MCF 10A (cell line): ENCODE measurements around the gene ARFGAP3. TPM values are rescaled to one million over a fixed set of nuclear protein-coding genes. Genes with fewer than 3 reads are reported as not detected.
"Not testable (repeated sequence)": the region's sequence is repeated elsewhere in the genome, so short reads cannot be mapped to it uniquely, and the experiment has no call there.

Experiments used
- BruUV-seq: library from RNA; stranded (reverse); fragments of 400-500 nt; replicated peaks from 2 replicates; lab custom pipeline; 2021; lab: Mats Ljungman, UMichigan
- CTCF ChIA-PET: fragments of 300-600 bp; sonication (Branson Sonifier 250); formaldehyde crosslinking; extraction: SDS; loops from one replicate; lab custom pipeline; 2021; ENCODE audit warnings: antibody characterized with exemption, inconsistent platforms; lab: Yijun Ruan, JAX
- POLR2A ChIA-PET: fragments of 300-600, 350-650 bp; sonication (Branson Sonifier 250); formaldehyde crosslinking; extraction: SDS; loops from one replicate; lab custom pipeline; 2020; ENCODE audit warnings: antibody characterized with exemption, inconsistent platforms; lab: Yijun Ruan, JAX
- DNase-seq: peaks from one replicate; pipeline ENCODE4 v3.0.0-alpha.2; 2018; ENCODE audit not compliant: unreplicated experiment
- H3K27ac Mint-ChIP-seq: one replicate; pipeline ENCODE4 v1.8.0; 2022; ENCODE audit warnings: mild to moderate bottlenecking, low read depth, mixed read lengths; ENCODE audit not compliant: unreplicated experiment
- H3K27me3 Mint-ChIP-seq: one replicate; pipeline ENCODE4 v1.8.0; 2022; ENCODE audit warnings: mixed read lengths; ENCODE audit not compliant: insufficient read depth, unreplicated experiment
- H3K36me3 Mint-ChIP-seq: one replicate; pipeline ENCODE4 v1.8.0; 2022; ENCODE audit warnings: mild to moderate bottlenecking, moderate library complexity, mixed read lengths; ENCODE audit not compliant: insufficient read depth, unreplicated experiment
- H3K4me1 Mint-ChIP-seq: one replicate; pipeline ENCODE4 v1.8.0; 2022; ENCODE audit warnings: mixed read lengths; ENCODE audit not compliant: insufficient read depth, unreplicated experiment
- H3K4me3 Mint-ChIP-seq: one replicate; pipeline ENCODE4 v1.8.0; 2022; ENCODE audit warnings: mild to moderate bottlenecking, moderate library complexity, mixed read lengths; ENCODE audit not compliant: unreplicated experiment
- H3K9me3 Mint-ChIP-seq: one replicate; pipeline ENCODE4 v1.8.0; 2022; ENCODE audit warnings: mixed read lengths; ENCODE audit not compliant: unreplicated experiment
- intact Hi-C: fragments of 100-400 bp; cut with micrococcal nuclease; formaldehyde crosslinking; loops from 2 replicates; pipeline ENCODE4 v1.14.1; 2022
- total RNA-seq: library from RNA; stranded (reverse); gene quantifications from 2 replicates; pipeline ENCODE4 v1.2.3, GENCODE V29; 2022
- TF ChIP-seq, protein P1 (sequence below): fragments of 200-600 bp; IDR thresholded peaks from one replicate; pipeline ENCODE4 v1.8.0; 2022; ENCODE audit warnings: antibody characterized with exemption, mild to moderate bottlenecking; ENCODE audit not compliant: unreplicated experiment

Gene ARFGAP3
- total RNA-seq, 1 experiment from 2014 or later = 67.1 TPM

DNA sequence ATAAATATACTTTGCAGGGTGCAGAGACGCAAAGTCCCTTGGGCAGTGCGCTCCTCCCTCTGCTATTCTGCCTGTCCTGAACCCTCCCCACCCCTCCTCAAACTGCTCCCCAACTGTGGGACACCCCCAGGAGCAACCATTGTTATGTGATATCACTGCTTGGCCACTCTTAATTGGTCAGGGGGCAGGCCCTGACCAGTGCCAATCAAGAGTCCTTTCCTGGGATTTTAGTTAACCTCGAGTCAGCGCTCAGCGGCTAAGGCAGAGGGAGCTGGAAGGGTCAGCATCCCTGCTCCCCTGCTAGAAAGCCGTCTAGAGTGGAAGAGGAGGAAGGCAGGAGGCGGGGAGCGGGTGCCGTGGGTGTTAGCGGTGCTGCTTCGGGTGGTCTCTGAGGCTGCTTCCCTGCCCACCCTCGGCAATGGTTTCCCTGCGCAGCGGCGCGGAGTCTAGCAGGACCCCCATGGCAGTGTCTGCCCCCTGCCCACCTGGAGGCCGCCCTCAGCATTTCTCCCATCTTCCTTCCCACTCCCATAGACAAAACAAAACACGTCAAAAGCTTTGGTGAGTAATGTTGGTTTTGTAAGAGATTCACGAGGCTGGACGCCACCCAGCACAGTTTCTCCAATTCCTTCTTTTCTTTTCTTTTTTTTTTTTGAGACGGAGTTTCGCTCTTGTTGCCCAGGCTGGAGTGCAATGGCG is 98.0 kb downstream of the ARFGAP3 start:
- Mint-ChIP-seq H3K36me3 (no peaks in the 10 kb centered on the region), H3K9me3 (no peaks in the 10 kb centered on the region), H3K4me3 (no peak overlapping the region), H3K27ac (peak overlapping the region; percentile 76), H3K27me3 (no peaks in the 10 kb centered on the region), H3K4me1 (peaks cover 22% of the 10 kb centered on the region)
- intact Hi-C loops = no loop called here
- DNase-seq = peak; percentile 82
- POLR2A ChIA-PET = interaction anchor here (0.6 to 1.2 kb wide), 3 partner anchors 12 to 248 kb away, joined by 3 to 5 read pairs (median 4); no protein-coding TSS in a partner anchor
- CTCF ChIA-PET = no interaction called here
- BruUV-seq = no TSS peak
- TF ChIP-seq, protein P1, sequence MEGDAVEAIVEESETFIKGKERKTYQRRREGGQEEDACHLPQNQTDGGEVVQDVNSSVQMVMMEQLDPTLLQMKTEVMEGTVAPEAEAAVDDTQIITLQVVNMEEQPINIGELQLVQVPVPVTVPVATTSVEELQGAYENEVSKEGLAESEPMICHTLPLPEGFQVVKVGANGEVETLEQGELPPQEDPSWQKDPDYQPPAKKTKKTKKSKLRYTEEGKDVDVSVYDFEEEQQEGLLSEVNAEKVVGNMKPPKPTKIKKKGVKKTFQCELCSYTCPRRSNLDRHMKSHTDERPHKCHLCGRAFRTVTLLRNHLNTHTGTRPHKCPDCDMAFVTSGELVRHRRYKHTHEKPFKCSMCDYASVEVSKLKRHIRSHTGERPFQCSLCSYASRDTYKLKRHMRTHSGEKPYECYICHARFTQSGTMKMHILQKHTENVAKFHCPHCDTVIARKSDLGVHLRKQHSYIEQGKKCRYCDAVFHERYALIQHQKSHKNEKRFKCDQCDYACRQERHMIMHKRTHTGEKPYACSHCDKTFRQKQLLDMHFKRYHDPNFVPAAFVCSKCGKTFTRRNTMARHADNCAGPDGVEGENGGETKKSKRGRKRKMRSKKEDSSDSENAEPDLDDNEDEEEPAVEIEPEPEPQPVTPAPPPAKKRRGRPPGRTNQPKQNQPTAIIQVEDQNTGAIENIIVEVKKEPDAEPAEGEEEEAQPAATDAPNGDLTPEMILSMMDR = no peak

DNA sequence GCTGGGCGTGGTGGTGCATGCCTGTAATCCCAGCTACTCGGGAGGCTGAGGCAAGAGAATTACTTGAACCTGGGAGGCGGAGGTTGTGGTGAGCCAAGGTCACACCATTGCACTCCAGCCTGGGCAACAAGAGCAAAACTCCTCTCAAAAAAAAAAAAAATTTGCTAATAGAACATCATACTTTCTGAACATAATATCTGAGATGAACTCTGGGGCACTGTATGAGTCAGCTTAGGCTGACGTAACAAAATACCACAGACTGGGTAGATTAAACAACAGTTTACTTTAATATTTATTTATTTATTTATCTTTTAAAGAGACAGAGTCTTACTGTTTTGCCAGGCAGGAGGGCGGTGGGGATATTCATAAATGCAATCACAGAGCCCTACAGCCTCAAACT is 101.5 kb downstream of the ARFGAP3 start:
- BruUV-seq, intact Hi-C loops, H3K27me3 Mint-ChIP-seq, H3K9me3 Mint-ChIP-seq, H3K36me3 Mint-ChIP-seq, H3K4me3 Mint-ChIP-seq: not testable (repeated sequence)
- Mint-ChIP-seq H3K27ac (peak overlapping the region; percentile 59), H3K4me1 (peaks cover 22% of the 10 kb centered on the region)
- ChIA-PET CTCF (interaction anchor here (0.7 kb wide), 1 partner anchor 88 kb away, joined by 3 read pairs; no protein-coding TSS in a partner anchor), POLR2A (interaction anchor here (0.5 to 2.8 kb wide), 14 partner anchors 10 to 219 kb away, joined by 3 to 41 read pairs (median 4); partner anchors contain the start of gene POLDIP3)
- peak; percentile 93 for DNase-seq

DNA sequence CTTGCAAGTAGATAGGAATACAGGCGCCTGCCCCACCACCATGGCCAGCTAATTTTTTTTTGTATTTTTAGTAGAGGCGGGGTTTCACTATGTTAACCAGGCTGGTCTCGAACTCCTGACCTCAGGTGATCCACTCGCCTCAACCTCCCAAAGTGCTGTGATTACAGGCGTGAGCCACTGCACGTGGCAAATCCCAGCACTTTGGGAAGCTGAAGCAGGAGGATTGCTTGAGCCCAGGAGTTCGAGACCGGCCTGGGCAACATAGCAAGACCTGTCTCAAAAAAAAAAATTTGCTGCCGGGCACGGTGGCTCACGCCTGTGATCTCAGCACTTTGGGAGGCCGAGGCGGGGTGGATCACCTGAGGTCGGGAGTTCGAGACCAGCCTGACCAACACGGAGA is 102.0 kb downstream of the ARFGAP3 start:
- H3K9me3 Mint-ChIP-seq = not testable (repeated sequence)
- CTCF ChIA-PET = interaction anchor here (0.6 kb wide), 1 partner anchor 256 kb away, joined by 3 read pairs; no protein-coding TSS in a partner anchor

DNA sequence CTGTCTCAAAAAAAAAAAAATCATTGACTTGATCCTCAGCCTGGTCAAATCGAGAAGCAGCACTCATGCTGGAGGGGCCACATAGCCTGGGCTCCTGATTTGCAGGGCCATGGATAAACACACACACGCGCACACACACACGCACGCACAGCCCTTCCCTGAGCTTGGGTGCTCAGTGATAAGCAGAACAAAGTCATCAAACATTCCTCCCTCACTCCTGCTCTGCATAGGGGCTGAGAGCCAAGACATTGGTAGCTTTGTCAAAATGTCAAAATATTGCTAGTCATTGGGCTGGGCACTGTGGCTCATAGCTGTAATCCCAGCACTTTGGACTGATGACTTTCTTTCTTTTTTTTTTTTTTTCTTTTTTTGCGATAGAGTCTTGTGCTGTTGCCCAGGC is 102.4 kb downstream of the ARFGAP3 start:
- ChIA-PET CTCF (interaction anchor here (0.6 kb wide), 3 partner anchors 10 to 256 kb away, joined by 3 to 4 read pairs (median 3); no protein-coding TSS in a partner anchor), POLR2A (interaction anchor here (0.6 to 2.8 kb wide), 11 partner anchors 9 to 650 kb away, joined by 3 to 41 read pairs (median 7); partner anchors contain the start of genes CYB5R3 and POLDIP3)
- intact Hi-C loops = loop anchor here (1.0 kb wide), 1 partner anchor 34 kb away; the partner anchor contains the start of gene A4GALT
- Mint-ChIP-seq H3K27me3 (no peaks in the 10 kb centered on the region), H3K4me3 (no peak overlapping the region), H3K27ac (peak overlapping the region; percentile 59), H3K9me3 (no peaks in the 10 kb centered on the region), H3K4me1 (peaks cover 21% of the 10 kb centered on the region), H3K36me3 (no peaks in the 10 kb centered on the region)
- TF ChIP-seq, protein P1 = no peak
- BruUV-seq = no TSS peak
- DNase-seq = peak; percentile 85

More for the DNA sequence above, 102.0 kb downstream of the ARFGAP3 start:
- H3K36me3 Mint-ChIP-seq, intact Hi-C loops, DNase-seq, H3K4me3 Mint-ChIP-seq, H3K27me3 Mint-ChIP-seq, BruUV-seq: not testable (repeated sequence)
- H3K4me1 Mint-ChIP-seq = peaks cover 22% of the 10 kb centered on the region
- peak overlapping the region; percentile 59 for H3K27ac Mint-ChIP-seq
- POLR2A ChIA-PET = interaction anchor here (0.5 to 2.8 kb wide), 17 partner anchors 9 to 650 kb away, joined by 3 to 41 read pairs (median 4); partner anchors contain the start of genes CYB5R3 and POLDIP3

DNA sequence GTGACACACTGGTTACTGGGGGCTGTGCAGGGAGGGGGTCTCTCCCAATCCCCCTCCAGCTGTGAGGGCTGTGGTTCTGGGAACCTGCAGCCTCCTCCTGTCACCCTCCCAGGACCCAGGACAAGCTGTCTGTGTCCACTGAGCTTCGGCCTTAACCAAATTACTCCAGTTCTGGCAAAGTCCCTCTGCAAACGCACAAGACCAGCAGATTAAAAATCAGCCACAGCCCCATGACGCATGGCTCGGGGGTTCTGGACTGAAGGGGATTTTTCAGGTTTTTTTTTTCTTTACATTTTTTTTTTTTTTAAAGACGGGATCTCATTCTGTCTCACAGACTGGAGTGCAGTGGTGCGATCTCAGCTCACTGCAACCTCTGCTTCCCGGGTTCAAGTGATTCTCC is 104.2 kb downstream of the ARFGAP3 start:
- H3K27me3 Mint-ChIP-seq = no peaks in the 10 kb centered on the region
- H3K36me3 Mint-ChIP-seq = no peaks in the 10 kb centered on the region
- POLR2A ChIA-PET = interaction anchor here (0.8 to 2.0 kb wide), 3 partner anchors 13 to 66 kb away, joined by 3 to 10 read pairs (median 3); no protein-coding TSS in a partner anchor
- CTCF ChIA-PET = no interaction called here
- H3K4me3 Mint-ChIP-seq = no peak overlapping the region
- TF ChIP-seq, protein P1 = no peak
- peaks cover 23% of the 10 kb centered on the region for H3K4me1 Mint-ChIP-seq
- no peak overlapping the region for H3K27ac Mint-ChIP-seq
- no TSS peak for BruUV-seq
- DNase-seq = no peak
- intact Hi-C loops = no loop called here
- no peaks in the 10 kb centered on the region for H3K9me3 Mint-ChIP-seq
